Neural progenitor cell (in vitro differentiated cells): ENCODE results near the gene CLNK. TPM values are rescaled to one million over a fixed set of nuclear protein-coding genes. Genes with fewer than 3 reads are reported as not detected.

Experiments
- DNase-seq: peaks from one replicate; pipeline ENCODE4 v3.0.0-alpha.2; 2016; ENCODE audit warnings: low spot score
- H2AFZ ChIP-seq: fragments of 200-600 bp; sonication (generic); replicated peaks from 2 replicates; pipeline ENCODE4 v1.6.1; 2016; ENCODE audit warnings: antibody characterized with exemption
- H3F3A ChIP-seq: fragments of 200-600 bp; sonication (generic); 2 replicates; pipeline ENCODE4 v1.6.1; 2016; ENCODE audit warnings: antibody characterized with exemption, low read depth
- H3K27ac ChIP-seq: fragments of 200-600 bp; sonication (generic); 2 replicates; pipeline ENCODE4 v1.5.1; 2016; ENCODE audit warnings: mild to moderate bottlenecking
- H3K27me3 ChIP-seq: fragments of 200-600 bp; sonication (generic); 2 replicates; pipeline ENCODE4 v1.6.1; 2016; ENCODE audit warnings: mild to moderate bottlenecking, moderate library complexity
- H3K36me3 ChIP-seq: fragments of 200-600 bp; sonication (generic); 2 replicates; pipeline ENCODE4 v1.5.1; 2016
- H3K4me1 ChIP-seq: fragments of 200-600 bp; sonication (generic); 2 replicates; pipeline ENCODE4 v1.6.1; 2016; ENCODE audit warnings: mixed run types
- H3K4me2 ChIP-seq: fragments of 200-600 bp; sonication (generic); 2 replicates; pipeline ENCODE4 v1.6.1; 2016
- H3K4me3 ChIP-seq: fragments of 200-600 bp; sonication (generic); 2 replicates; pipeline ENCODE4 v1.5.1; 2016
- H3K79me2 ChIP-seq: fragments of 200-600 bp; sonication (generic); 2 replicates; pipeline ENCODE4 v1.6.1; 2016; ENCODE audit warnings: low read depth
- H3K9ac ChIP-seq: fragments of 200-600 bp; sonication (generic); 2 replicates; pipeline ENCODE4 v1.6.1; 2016
- H3K9me3 ChIP-seq: fragments of 200-600 bp; sonication (generic); 2 replicates; pipeline ENCODE4 v1.5.1; 2016; ENCODE audit warnings: low read depth
- H4K20me1 ChIP-seq: fragments of 200-600 bp; sonication (generic); 2 replicates; pipeline ENCODE4 v1.6.1; 2016; ENCODE audit warnings: low read depth
- H3K27ac Mint-ChIP-seq: 3 replicates; pipeline ENCODE4 v1.8.0; 2021; ENCODE audit warnings: mixed read lengths
- H3K27me3 Mint-ChIP-seq: 2 replicates; pipeline ENCODE4 v1.8.0; 2022; ENCODE audit warnings: low read depth, mild to moderate bottlenecking, inconsistent platforms, moderate library complexity, mixed read lengths; ENCODE audit not compliant: insufficient read depth
- H3K36me3 Mint-ChIP-seq: 3 replicates; pipeline ENCODE4 v1.8.0; 2021; ENCODE audit warnings: mixed read lengths
- H3K4me1 Mint-ChIP-seq: 3 replicates; pipeline ENCODE4 v1.8.0; 2021; ENCODE audit warnings: mixed read lengths
- H3K4me3 Mint-ChIP-seq: 3 replicates; pipeline ENCODE4 v1.8.0; 2021; ENCODE audit warnings: mild to moderate bottlenecking, moderate library complexity, mixed read lengths
- H3K9me3 Mint-ChIP-seq: 3 replicates; pipeline ENCODE4 v1.8.0; 2020; ENCODE audit warnings: mixed read lengths
- EZH2 ChIP-seq: fragments of 200-600 bp; sonication (generic); IDR thresholded peaks from 2 replicates; pipeline ENCODE4 v1.6.1; 2017; ENCODE audit warnings: antibody characterized with exemption, mild to moderate bottlenecking, moderate library complexity
- EZH2phosphoT487 ChIP-seq: fragments of 200-600 bp; sonication (generic); IDR thresholded peaks from 2 replicates; pipeline ENCODE4 v1.6.1; 2017; ENCODE audit warnings: antibody characterized with exemption
- total RNA-seq: library from RNA; depleted of rRNA; stranded (reverse); fragments of >200 nt; gene quantifications from 2 replicates; pipeline ENCODE4 v1.2.3, GENCODE V29; 2015; ENCODE audit warnings: low replicate concordance
- TF ChIP-seq, protein P1 (sequence below): fragments of 200-600 bp; sonication (generic); IDR thresholded peaks from 2 replicates; pipeline ENCODE4 v1.5.1; 2017; ENCODE audit warnings: antibody characterized with exemption, mild to moderate bottlenecking

Gene CLNK
- total RNA-seq, 1 donor from 2014 or later = not detected

GRCh38 chr4:10701161-10701560 is 16.6 kb upstream of the CLNK start:
- Histone ChIP-seq H3K9me3 (no peaks in the 10 kb centered on the region), H3K79me2 (no peaks in the 10 kb centered on the region), H4K20me1 (no peaks in the 10 kb centered on the region), H3K36me3 (no peaks in the 10 kb centered on the region), H3K9ac (no peak overlapping the region), H2AFZ (no peak overlapping the region), H3K4me3 (no peak overlapping the region), H3K27me3 (no peaks in the 10 kb centered on the region), H3K4me2 (no peak overlapping the region), H3F3A (no peaks in the 10 kb centered on the region), H3K27ac (no peak overlapping the region), H3K4me1 (no peaks in the 10 kb centered on the region)
- no peak for DNase-seq
- H3K27ac Mint-ChIP-seq = no peak overlapping the region
- peaks cover 3% of the 10 kb centered on the region for H3K27me3 Mint-ChIP-seq
- TF ChIP-seq EZH2phosphoT487 = no peak
- TF ChIP-seq, protein P1, sequence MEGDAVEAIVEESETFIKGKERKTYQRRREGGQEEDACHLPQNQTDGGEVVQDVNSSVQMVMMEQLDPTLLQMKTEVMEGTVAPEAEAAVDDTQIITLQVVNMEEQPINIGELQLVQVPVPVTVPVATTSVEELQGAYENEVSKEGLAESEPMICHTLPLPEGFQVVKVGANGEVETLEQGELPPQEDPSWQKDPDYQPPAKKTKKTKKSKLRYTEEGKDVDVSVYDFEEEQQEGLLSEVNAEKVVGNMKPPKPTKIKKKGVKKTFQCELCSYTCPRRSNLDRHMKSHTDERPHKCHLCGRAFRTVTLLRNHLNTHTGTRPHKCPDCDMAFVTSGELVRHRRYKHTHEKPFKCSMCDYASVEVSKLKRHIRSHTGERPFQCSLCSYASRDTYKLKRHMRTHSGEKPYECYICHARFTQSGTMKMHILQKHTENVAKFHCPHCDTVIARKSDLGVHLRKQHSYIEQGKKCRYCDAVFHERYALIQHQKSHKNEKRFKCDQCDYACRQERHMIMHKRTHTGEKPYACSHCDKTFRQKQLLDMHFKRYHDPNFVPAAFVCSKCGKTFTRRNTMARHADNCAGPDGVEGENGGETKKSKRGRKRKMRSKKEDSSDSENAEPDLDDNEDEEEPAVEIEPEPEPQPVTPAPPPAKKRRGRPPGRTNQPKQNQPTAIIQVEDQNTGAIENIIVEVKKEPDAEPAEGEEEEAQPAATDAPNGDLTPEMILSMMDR = no peak
- no peak for TF ChIP-seq EZH2
- H3K4me1 Mint-ChIP-seq = peaks cover 11% of the 10 kb centered on the region
- no peaks in the 10 kb centered on the region for H3K36me3 Mint-ChIP-seq
- H3K9me3 Mint-ChIP-seq = no peaks in the 10 kb centered on the region
- no peak overlapping the region for H3K4me3 Mint-ChIP-seq

GRCh38 chr4:10698172-10698571 is 13.6 kb upstream of the CLNK start:
- no peak overlapping the region for H3K4me3 Mint-ChIP-seq
- Histone ChIP-seq H3K36me3 (no peaks in the 10 kb centered on the region), H3F3A (no peaks in the 10 kb centered on the region), H3K4me2 (no peak overlapping the region), H4K20me1 (no peaks in the 10 kb centered on the region), H3K9ac (no peak overlapping the region), H3K9me3 (no peaks in the 10 kb centered on the region), H3K27me3 (no peaks in the 10 kb centered on the region), H3K27ac (no peak overlapping the region), H3K4me1 (no peaks in the 10 kb centered on the region), H2AFZ (no peak overlapping the region), H3K4me3 (no peak overlapping the region), H3K79me2 (no peaks in the 10 kb centered on the region)
- H3K4me1 Mint-ChIP-seq = peaks cover 11% of the 10 kb centered on the region
- H3K27me3 Mint-ChIP-seq = peaks cover 3% of the 10 kb centered on the region
- no peaks in the 10 kb centered on the region for H3K36me3 Mint-ChIP-seq
- TF ChIP-seq, protein P1 = no peak
- TF ChIP-seq EZH2phosphoT487 (no peak), EZH2 (no peak)
- no peaks in the 10 kb centered on the region for H3K9me3 Mint-ChIP-seq
- no peak for DNase-seq
- no peak overlapping the region for H3K27ac Mint-ChIP-seq

DNA sequence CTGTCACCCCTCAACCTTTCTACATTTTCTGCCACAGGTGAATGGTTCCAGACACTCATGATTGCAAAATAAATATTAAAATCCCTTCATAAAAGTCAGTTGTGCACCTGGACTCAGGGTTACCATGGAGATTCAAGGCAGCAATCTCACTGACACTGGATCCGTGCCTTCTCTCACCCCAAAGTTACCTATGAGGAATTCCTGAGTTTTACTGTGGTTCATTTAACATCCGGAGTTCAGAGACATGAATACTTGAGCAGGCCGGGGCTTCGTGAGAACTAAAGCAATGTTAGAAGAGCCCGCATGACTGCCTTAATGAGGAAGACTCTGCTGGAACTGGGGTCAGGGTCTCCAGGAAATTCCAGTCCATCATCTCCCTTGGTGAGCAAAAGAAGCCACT is 12.5 kb upstream of the CLNK start:
- Histone ChIP-seq H2AFZ (no peak overlapping the region), H3F3A (no peaks in the 10 kb centered on the region), H3K4me3 (no peak overlapping the region), H3K4me1 (no peaks in the 10 kb centered on the region), H3K4me2 (no peak overlapping the region), H4K20me1 (no peaks in the 10 kb centered on the region), H3K27me3 (no peaks in the 10 kb centered on the region), H3K79me2 (no peaks in the 10 kb centered on the region), H3K9me3 (no peaks in the 10 kb centered on the region), H3K36me3 (no peaks in the 10 kb centered on the region), H3K27ac (no peak overlapping the region), H3K9ac (no peak overlapping the region)
- Mint-ChIP-seq H3K9me3 (no peaks in the 10 kb centered on the region), H3K27me3 (peaks cover 3% of the 10 kb centered on the region), H3K4me1 (peaks cover 11% of the 10 kb centered on the region), H3K4me3 (no peak overlapping the region), H3K27ac (no peak overlapping the region), H3K36me3 (no peaks in the 10 kb centered on the region)
- no peak for TF ChIP-seq EZH2phosphoT487
- TF ChIP-seq, protein P1 = no peak
- TF ChIP-seq EZH2 = no peak
- DNase-seq = no peak

DNA sequence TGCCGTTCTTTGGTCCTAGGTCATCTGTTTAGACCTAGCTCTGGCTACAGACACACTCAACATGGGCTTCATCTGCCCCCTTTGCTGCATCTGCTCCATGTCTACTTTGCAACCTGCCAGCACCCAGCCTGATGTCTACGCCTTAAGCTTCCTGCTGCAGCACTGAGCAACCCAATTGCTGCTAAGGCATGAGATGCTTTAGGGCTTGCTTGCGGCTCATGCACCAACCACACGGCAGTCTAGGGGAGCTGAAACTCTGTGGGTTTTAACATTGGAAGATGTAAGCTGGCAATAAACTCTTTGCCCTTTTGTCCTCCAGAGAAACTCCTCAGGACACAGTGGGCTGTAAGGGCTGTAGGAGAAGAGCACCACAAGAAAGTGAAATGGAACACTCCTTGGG is 11.7 kb upstream of the CLNK start:
- no peaks in the 10 kb centered on the region for H3F3A ChIP-seq
- peaks cover 3% of the 10 kb centered on the region for H3K27me3 Mint-ChIP-seq
- H3K27ac ChIP-seq = no peak overlapping the region
- H3K4me1 ChIP-seq = no peaks in the 10 kb centered on the region
- no peak for DNase-seq
- no peak overlapping the region for H3K9ac ChIP-seq
- no peak for TF ChIP-seq EZH2
- TF ChIP-seq, protein P1 = no peak
- TF ChIP-seq EZH2phosphoT487 = no peak
- no peaks in the 10 kb centered on the region for H3K36me3 ChIP-seq
- no peak overlapping the region for H3K4me3 Mint-ChIP-seq
- no peak overlapping the region for H3K4me2 ChIP-seq
- H4K20me1 ChIP-seq = no peaks in the 10 kb centered on the region
- H3K9me3 ChIP-seq = no peaks in the 10 kb centered on the region
- H3K4me1 Mint-ChIP-seq = peaks cover 14% of the 10 kb centered on the region
- H3K27me3 ChIP-seq = no peaks in the 10 kb centered on the region
- H2AFZ ChIP-seq = no peak overlapping the region
- H3K79me2 ChIP-seq = no peaks in the 10 kb centered on the region
- no peaks in the 10 kb centered on the region for H3K36me3 Mint-ChIP-seq
- H3K27ac Mint-ChIP-seq = no peak overlapping the region
- no peak overlapping the region for H3K4me3 ChIP-seq
- no peaks in the 10 kb centered on the region for H3K9me3 Mint-ChIP-seq
